Activated effector memory CD4-positive, alpha-beta T cell treated with anti-CD3 and anti-CD28 coated beads, Interleukin-2, amount 50 U/mL, for 16 hours (primary cell): Measurements from ENCODE around the gene GOLGA6L9.
"Not testable (repeated sequence)": the region's sequence is repeated elsewhere in the genome, so short reads cannot be mapped to it uniquely, and the experiment has no call there.

Source experiments
- DNase-seq: peaks from one replicate; pipeline ENCODE4 v3.0.0-alpha.2; 2020

The GOLGA6L9 gene

GRCh38 chr15:82469381-82469780 lies 39.8 kb downstream of the GOLGA6L9 start:
- not testable (repeated sequence) for DNase-seq

- DNase-seq, result not testable (repeated sequence)
Measured at GRCh38 chr15:82472269-82472982, 42.8 kb downstream of the GOLGA6L9 start.

- not testable (repeated sequence) for DNase-seq
Measured at GRCh38 chr15:82474596-82475325, 45.1 kb downstream of the GOLGA6L9 start.

GRCh38 chr15:82475345-82475967 lies 45.8 kb downstream of the GOLGA6L9 start:
- DNase-seq, result not testable (repeated sequence)

- not testable (repeated sequence) for DNase-seq
Measured at GRCh38 chr15:82476697-82477342, 47.2 kb downstream of the GOLGA6L9 start.

- not testable (repeated sequence) for DNase-seq
Measured at GRCh38 chr15:82477343-82478057, 47.9 kb downstream of the GOLGA6L9 start.
